ENCODE results near the gene NPDC1.

DNA sequence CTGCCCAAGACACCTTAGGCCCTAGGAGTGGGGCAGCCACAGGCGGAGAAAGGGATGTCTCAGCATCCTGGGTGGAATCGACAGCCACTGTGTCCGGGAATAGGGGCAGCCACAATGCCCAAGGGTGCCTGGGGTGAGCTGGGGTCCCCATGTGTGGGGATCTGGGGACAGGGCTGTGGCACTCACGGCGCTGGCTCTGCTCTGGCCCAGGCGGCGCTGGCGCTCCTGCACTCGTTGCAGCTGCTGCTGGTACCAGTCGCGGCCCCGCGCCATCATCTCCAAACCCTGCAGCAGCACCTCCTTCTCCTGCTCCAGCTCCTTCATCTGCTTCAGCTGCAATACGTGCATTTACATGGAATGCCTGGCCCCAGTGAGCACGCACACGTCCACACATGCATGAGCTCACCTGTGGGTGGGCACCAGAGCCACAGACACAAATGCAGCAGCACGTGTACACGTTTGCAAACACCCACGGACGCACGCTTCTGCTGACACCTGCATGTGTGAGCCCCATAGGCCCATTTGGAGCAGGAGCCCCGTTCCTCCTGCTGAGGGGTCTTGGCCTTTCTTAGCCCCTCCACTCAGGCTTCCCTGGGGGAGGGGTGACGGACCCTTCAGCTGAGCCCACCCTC is 19.5 kb upstream of the NPDC1 start:
- TF ChIP-seq, protein P1, sequence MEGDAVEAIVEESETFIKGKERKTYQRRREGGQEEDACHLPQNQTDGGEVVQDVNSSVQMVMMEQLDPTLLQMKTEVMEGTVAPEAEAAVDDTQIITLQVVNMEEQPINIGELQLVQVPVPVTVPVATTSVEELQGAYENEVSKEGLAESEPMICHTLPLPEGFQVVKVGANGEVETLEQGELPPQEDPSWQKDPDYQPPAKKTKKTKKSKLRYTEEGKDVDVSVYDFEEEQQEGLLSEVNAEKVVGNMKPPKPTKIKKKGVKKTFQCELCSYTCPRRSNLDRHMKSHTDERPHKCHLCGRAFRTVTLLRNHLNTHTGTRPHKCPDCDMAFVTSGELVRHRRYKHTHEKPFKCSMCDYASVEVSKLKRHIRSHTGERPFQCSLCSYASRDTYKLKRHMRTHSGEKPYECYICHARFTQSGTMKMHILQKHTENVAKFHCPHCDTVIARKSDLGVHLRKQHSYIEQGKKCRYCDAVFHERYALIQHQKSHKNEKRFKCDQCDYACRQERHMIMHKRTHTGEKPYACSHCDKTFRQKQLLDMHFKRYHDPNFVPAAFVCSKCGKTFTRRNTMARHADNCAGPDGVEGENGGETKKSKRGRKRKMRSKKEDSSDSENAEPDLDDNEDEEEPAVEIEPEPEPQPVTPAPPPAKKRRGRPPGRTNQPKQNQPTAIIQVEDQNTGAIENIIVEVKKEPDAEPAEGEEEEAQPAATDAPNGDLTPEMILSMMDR (IDR thresholded peaks at IDR 0.05) = no peak
- TF ChIP-seq POLR2A (IDR thresholded peaks at IDR 0.05) = no peak

Measured in body of pancreas (tissue), 4 donors.